GM21576 (cell line): ENCODE data around the gene MT4.

Experiments used
- ATAC-seq: cut with Tn5 transposase; IDR thresholded peaks from one replicate; pipeline ENCODE4 v1.9.1; 2021; ENCODE audit warnings: mild to moderate bottlenecking, moderate library complexity; ENCODE audit not compliant: unreplicated experiment

Gene MT4

GRCh38 chr16:56564793-56565477, at the start of gene MT4:
Gene MT4 (plus strand): TSS chr16:56565073. CDS start chr16:56565129, 56 bp downstream.
- no peak for ATAC-seq

- ATAC-seq: no peak
Observed at GRCh38 chr16:56515665-56516064, 49.2 kb upstream of the MT4 start.

DNA sequence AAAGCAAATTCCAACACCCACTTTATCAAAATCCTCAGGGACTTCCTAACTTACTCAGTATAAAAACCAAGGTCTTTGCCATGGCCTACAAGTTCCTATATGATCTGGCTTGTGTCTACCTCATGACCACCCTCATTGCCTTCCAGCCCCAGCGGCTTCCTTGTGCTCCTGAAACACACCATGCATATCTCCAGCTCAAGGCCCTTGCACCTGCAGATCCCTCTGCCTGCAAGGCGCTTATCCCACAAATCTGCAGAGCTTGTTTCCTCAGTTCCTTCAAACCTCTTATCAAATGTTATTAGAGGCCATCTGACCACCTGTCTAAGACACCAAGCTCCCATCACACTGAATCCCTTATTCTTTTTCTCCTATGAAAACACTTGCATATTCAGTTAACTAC, 47.7 kb upstream of the MT4 start:
- no peak for ATAC-seq

DNA sequence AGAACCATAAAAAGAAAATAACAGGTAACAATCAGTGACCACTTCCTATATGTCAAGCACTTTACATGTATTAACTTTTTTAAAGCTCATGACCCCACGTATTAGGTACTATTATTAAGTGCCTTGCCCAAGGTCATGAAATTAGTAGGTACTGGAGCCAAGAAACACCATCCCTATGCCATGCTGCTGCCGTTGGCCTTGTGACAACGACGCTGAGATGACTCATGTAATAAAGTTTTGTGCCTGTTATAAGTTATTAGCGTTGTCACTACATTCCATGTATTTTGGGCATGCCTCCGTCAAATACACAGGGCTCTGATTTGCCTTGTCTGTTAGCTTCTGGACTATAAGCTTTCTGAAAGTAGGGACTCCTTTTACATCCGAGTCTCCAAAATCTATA, 46.4 kb upstream of the MT4 start:
- ATAC-seq: no peak

DNA sequence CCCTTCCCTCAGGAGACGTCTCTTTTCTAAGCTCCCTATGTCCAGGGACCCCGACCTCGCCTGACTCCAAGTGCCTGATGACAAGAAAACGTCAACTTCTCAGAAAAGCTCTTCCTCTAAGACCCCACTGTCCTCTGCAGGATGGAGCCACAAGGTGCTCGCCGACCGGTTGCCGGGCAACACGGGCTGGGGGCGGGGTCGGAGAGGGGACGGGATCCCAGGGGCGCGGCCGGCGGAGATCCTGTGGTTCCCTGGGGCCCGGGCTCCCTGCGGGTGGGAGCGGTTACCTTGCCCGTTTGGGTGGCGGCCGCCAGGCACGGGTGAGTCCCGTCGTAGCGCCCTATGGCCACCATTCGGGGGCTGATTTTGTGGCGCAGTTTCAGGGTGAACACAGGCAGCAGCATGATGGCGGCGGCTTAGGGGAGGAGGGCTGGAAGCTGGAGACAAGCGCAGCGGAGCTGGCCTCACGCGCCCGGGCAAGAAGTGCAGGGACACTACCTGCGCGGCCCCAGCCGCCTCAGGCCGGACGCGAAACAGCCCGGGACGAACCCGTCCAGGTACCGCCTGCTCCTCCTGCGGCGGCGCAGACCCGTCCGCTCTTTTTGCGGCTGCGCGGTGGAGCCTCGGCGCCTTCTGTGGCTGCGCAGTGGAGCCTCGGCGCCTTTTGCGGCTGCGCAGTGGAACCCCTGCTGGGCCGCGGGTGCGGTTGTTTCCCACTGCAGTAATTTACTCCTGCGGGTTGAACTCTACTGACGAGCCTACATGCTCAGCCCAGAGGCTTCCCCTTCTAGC, 45.2 kb upstream of the MT4 start, which contains the start of gene BBS2:
Gene BBS2 (minus strand): TSS at position 566 of the 792 bp plus-strand sequence. CDS start 162 bp downstream, at position 404.
- ATAC-seq: peak; percentile 86

DNA sequence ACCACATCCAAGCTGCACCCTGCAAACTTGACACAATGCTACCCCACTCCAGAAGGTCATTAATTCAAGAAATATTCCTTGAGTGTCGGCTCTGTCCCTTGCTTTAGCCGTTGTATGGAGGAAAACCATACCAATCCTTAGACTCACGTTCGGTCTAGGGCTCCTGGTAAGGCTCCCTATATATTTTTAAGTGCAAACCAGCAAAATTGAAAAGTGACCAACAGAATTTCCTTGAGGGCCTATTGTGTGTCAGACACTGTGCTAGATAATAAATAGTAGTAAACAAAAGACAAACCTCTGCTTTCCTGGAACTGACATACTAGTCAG, 44.7 kb upstream of the MT4 start:
- ATAC-seq: no peak

DNA sequence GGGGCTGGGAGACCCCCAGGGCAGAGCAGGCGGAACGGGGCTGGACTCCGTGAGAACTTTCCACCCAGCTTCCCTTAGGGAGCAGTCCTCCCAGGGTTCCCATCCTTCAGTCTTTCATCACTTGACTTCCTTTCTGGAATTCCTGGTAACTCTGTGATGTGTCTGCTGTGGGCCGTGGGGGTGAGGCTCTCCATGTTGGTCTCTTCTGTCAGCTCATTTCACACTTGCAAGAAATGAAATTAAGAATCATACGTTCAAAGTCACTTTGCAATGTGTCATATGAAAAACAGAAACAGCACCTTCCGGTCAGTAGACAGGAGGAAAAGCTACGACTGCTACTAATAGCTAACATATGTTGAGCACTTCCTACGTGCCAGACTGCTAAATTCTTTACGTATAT, 39.6 kb upstream of the MT4 start:
- no peak for ATAC-seq

DNA sequence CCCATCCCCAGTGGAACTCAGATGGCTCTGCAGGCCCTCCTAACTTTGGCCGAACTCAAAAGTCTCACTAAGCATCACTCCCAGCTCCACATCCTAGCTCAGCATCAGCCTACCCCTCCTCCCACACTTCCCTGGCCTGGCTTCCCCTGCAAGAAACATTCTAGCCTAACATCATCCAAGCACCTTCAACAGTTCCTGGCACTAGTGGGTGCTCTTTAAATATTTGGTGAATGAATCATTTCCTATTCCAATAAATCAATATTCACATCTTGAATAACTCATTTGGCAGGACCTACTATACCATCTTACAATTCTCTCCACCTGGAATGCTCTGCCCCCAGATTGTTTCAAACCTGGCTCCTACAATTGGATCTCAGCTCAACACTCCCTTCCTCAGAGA, 34.0 kb upstream of the MT4 start:
- no peak for ATAC-seq

DNA sequence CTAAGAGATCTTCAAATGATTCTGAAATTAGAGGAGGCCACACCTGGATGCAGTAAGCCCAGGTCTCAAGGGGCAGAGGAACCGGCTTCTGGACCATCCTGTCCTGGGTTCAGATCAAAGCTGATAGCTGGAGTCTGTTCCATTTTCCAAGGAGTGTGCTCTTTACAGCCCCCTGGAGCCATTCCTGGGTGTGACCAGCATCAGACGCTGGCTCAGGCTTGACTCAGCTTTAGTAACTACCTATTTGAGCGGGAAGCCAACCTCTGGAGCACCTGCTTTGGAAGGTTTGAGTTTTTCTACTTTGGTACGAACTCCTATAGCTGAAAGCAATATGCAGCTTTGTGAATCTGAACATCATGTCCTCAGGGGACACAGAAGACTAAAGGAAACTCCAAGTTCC, 32.2 kb upstream of the MT4 start:
- ATAC-seq: no peak

DNA sequence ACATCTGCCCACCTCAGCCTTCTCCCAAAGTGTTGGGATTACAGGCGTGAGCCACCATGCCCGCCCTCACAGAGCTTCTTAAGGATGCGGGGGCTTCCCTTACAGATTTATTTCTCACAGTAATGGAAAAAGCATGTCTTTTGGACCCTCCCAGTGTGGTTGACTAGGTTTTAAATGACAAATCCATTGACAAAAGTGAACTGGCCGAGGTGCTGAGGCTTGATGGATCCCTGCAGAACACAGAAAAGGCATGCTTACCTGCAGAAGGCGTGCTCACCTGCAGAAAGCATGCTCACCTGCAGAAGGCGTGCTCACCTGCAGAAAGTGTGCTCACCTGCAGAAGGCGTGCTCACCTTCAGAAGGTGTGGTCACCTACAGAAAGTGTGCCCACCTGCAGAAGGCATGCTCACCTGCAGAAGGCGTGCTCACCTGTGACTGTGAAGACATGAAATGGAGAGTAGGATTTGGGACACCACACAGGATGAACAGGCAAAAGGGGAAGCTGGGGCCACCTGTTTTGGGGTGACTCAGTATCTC, 30.0 kb upstream of the MT4 start:
- ATAC-seq: no peak

DNA sequence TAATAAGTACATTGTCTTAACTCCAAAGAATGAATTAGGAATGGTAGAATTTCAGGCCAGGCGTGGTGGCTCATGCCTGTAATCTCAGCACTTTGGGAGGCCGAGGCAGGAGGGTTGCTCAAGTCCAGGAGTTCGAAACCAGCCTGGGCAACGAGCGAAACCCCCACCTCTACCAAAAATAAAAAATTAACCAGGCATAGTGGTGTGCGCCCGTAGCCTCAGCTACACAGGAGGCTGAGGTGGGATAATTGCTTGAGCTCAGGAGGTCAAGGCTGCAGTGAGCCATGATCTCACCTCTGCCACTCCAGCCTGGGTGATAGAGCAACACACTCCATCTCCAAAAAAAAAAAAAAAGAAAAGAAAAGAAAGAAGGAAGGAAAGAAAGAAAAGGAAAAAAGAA, 26.5 kb upstream of the MT4 start:
- ATAC-seq: no peak

GRCh38 chr16:56539656-56540055, 25.2 kb upstream of the MT4 start:
- ATAC-seq: no peak

- no peak for ATAC-seq
Observed at GRCh38 chr16:56542039-56542438, 22.8 kb upstream of the MT4 start.

GRCh38 chr16:56547120-56547948, 17.5 kb upstream of the MT4 start:
- no peak for ATAC-seq

GRCh38 chr16:56547949-56548567, 16.8 kb upstream of the MT4 start:
- ATAC-seq: no peak

GRCh38 chr16:56549161-56549560, 15.7 kb upstream of the MT4 start:
- no peak for ATAC-seq

DNA sequence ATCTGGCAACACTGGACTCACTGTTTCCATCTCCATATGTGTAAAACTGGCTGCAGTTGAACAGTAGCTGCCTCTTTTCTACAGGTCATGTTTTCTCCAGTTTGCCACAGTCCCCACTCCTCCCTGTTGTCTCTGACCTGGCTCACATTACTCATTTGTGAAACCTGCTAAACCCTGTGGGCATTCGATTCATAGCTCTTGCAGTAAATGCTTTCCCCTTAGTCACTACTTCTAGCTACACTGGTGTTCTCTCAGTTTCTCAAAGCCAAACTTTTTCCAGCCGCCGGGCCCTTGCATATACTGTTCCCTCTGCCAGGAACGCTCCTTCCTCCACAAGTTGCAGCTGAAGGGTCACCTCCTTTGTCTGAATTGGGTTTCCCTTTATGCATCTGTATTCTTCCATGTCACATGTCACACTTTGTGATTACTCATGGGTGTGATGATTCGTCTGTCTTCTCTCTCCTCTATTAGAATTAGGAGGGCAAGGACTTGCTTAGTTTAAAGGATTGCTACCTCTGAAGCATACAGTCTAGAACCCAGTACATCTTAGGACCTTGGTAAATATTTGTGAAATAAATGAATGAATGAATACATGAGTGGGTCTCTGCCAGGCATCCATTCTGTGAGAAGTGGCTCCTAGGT, 15.0 kb upstream of the MT4 start:
- no peak for ATAC-seq

DNA sequence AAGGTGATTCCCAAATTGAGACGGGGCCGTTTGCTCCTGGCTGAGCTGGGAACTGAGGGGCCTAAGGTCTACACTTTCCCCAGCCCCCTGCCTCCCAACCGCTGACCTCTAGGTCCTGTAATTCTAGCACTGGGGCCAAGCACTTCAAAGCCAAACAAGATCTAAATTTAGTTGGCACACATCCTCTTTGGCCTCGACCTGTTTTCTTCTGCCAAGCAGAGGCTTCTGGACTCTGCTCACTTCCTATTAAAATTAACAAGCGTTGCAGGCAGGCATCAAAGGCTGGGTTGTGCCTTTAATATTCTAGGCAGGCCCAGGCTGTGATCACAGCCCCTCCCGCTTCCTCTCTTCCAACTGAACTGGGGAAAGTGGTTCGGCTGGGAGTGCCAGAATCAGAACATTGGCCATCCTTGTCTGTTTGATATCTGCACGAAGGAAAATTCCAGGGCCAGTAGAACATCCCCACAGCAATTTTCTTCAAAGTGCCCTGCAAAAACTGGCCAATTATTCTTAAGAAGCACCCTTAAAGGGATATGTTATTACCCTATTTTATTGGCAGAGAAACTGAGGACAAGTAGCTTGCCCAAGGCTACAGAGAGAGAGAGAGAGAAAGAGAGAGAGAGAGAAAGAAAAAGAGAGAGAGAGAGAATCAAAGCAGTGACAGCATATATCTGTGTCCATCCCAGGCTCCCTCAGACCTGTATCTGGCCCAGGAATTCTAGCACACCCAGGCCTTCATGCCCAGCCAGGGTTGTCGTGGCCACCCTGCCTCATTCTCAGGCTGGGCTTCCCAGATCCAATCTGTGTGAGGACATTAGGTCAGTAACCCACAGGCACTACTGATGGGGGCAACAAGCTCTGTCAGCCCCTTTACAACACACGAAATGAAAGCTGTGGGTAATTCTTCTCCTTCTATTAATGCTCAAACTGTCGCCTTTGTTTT, 12.8 kb upstream of the MT4 start:
- no peak for ATAC-seq

DNA sequence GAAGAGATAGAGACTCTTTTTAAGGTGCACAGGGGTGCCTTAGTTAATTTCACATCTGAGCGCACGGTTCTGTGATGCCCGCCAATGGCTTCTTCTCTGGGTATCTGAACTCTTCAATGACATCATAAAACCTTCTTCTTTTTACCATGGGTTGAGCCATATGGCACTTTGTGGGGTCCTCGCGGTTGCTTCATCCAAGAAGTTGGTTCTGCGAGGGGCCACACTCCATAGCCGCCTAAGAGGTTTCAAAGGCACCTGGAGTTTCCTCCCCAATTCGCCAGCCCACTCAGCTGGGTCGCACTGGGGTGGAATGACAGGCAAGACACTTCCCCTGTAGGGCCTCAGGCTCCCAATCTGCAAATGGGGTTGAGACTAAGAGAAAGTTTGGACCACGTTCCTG, 10.4 kb upstream of the MT4 start:
- no peak for ATAC-seq
